OCI-M1 (cell line): ENCODE measurements around the gene KCNAB1.

Experiments
- DNase-seq: peaks from one replicate; lab custom pipeline; 2025; lab: John Stamatoyannopoulos, UW

The KCNAB1 gene

GRCh38 chr3:156371701-156372100 lies 251.3 kb downstream of the KCNAB1 start:
- DNase-seq = no peak

- DNase-seq = no peak
Measured at GRCh38 chr3:156373095-156373494, 252.7 kb downstream of the KCNAB1 start.

- no peak for DNase-seq
Measured at GRCh38 chr3:156373654-156374053, 253.3 kb downstream of the KCNAB1 start.

- no peak for DNase-seq
Measured at GRCh38 chr3:156376199-156376598, 255.8 kb downstream of the KCNAB1 start.

GRCh38 chr3:156377266-156377665 lies 256.9 kb downstream of the KCNAB1 start:
- DNase-seq = no peak

GRCh38 chr3:156377718-156378117 lies 257.3 kb downstream of the KCNAB1 start:
- DNase-seq = no peak

GRCh38 chr3:156378871-156379270 lies 258.5 kb downstream of the KCNAB1 start:
- no peak for DNase-seq

- no peak for DNase-seq
Measured at GRCh38 chr3:156379327-156379726, 258.9 kb downstream of the KCNAB1 start.

GRCh38 chr3:156381253-156381652 lies 260.9 kb downstream of the KCNAB1 start:
- DNase-seq = no peak

GRCh38 chr3:156382458-156383346 lies 262.3 kb downstream of the KCNAB1 start:
- peak; percentile 38 for DNase-seq

GRCh38 chr3:156383441-156384025 lies 263.2 kb downstream of the KCNAB1 start:
- DNase-seq = no peak

- DNase-seq = no peak
Measured at GRCh38 chr3:156388497-156389448, 268.4 kb downstream of the KCNAB1 start.

GRCh38 chr3:156389449-156389950 lies 269.1 kb downstream of the KCNAB1 start:
- no peak for DNase-seq

GRCh38 chr3:156390846-156391245 lies 270.5 kb downstream of the KCNAB1 start:
- no peak for DNase-seq

- no peak for DNase-seq
Measured at GRCh38 chr3:156395961-156396710, 275.8 kb downstream of the KCNAB1 start.

GRCh38 chr3:156396851-156397250 lies 276.5 kb downstream of the KCNAB1 start:
- no peak for DNase-seq

GRCh38 chr3:156397534-156397933 lies 277.2 kb downstream of the KCNAB1 start:
- DNase-seq = no peak

GRCh38 chr3:156400062-156400461 lies 279.7 kb downstream of the KCNAB1 start:
- no peak for DNase-seq

- no peak for DNase-seq
Measured at GRCh38 chr3:156400735-156401134, 280.4 kb downstream of the KCNAB1 start.

- DNase-seq = no peak
Measured at GRCh38 chr3:156404217-156404616, 283.8 kb downstream of the KCNAB1 start.

GRCh38 chr3:156406393-156406792 lies 286.0 kb downstream of the KCNAB1 start:
- no peak for DNase-seq
